ENCODE results near the gene GRAMD1A.

DNA sequence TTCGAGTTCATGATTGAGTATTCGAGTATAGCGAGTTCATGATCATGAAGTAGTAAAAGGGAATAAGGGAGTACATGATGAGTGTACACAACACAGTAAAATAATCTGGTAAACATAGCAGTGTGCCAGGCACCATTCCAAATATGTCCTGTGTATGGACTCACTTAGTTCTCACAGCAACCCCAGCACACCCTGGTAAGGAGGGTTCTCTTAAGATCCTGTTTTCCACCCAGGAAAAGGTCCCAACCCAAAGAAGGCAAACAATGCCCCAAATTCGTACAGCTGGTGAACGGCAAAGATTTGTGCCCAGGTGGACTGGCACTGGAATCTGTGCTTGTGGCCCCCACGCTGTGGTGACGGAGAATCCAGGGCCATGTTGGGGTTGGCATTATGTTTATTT lies 62.8 kb downstream of the GRAMD1A start:
- TF ChIP-seq, protein P1, sequence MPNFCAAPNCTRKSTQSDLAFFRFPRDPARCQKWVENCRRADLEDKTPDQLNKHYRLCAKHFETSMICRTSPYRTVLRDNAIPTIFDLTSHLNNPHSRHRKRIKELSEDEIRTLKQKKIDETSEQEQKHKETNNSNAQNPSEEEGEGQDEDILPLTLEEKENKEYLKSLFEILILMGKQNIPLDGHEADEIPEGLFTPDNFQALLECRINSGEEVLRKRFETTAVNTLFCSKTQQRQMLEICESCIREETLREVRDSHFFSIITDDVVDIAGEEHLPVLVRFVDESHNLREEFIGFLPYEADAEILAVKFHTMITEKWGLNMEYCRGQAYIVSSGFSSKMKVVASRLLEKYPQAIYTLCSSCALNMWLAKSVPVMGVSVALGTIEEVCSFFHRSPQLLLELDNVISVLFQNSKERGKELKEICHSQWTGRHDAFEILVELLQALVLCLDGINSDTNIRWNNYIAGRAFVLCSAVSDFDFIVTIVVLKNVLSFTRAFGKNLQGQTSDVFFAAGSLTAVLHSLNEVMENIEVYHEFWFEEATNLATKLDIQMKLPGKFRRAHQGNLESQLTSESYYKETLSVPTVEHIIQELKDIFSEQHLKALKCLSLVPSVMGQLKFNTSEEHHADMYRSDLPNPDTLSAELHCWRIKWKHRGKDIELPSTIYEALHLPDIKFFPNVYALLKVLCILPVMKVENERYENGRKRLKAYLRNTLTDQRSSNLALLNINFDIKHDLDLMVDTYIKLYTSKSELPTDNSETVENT (CRISPR knock-in tag; IDR thresholded peaks at IDR 0.05): no peak
- TF ChIP-seq ZNF232 (CRISPR knock-in tag; IDR thresholded peaks at IDR 0.05) (no peak), ZFP1 (CRISPR knock-in tag; IDR thresholded peaks at IDR 0.05) (no peak), FOXK1 (CRISPR knock-in tag; IDR thresholded peaks at IDR 0.05; ENCODE audit: borderline replicate concordance) (no peak), MXI1 (IDR thresholded peaks at IDR 0.05; ENCODE audit: low read depth, low read length) (no peak), ZFP30 (CRISPR knock-in tag; IDR thresholded peaks at IDR 0.05; ENCODE audit: borderline replicate concordance) (no peak)
- TF ChIP-seq, protein P2, sequence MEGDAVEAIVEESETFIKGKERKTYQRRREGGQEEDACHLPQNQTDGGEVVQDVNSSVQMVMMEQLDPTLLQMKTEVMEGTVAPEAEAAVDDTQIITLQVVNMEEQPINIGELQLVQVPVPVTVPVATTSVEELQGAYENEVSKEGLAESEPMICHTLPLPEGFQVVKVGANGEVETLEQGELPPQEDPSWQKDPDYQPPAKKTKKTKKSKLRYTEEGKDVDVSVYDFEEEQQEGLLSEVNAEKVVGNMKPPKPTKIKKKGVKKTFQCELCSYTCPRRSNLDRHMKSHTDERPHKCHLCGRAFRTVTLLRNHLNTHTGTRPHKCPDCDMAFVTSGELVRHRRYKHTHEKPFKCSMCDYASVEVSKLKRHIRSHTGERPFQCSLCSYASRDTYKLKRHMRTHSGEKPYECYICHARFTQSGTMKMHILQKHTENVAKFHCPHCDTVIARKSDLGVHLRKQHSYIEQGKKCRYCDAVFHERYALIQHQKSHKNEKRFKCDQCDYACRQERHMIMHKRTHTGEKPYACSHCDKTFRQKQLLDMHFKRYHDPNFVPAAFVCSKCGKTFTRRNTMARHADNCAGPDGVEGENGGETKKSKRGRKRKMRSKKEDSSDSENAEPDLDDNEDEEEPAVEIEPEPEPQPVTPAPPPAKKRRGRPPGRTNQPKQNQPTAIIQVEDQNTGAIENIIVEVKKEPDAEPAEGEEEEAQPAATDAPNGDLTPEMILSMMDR (IDR thresholded peaks at IDR 0.05 in 2 of 3, conservative IDR thresholded peaks at IDR 0.05 in 1 of 3; ENCODE audit: insufficient read depth in 2 of 3, low read depth in 1 of 3, low read length in 3 of 3): no peak
